AG08395 (cell line): ENCODE results near the gene CTDSPL.
"Not testable (repeated sequence)": the region's sequence is repeated elsewhere in the genome, so short reads cannot be mapped to it uniquely, and the experiment has no call there.

Experiments used
- DNase-seq: peaks from one replicate; pipeline ENCODE4 v3.0.0; 2012; ENCODE audit warnings: mixed read lengths, low spot score

Gene CTDSPL

GRCh38 chr3:37968813-37969595 lies 107.3 kb downstream of the CTDSPL start:
- no peak for DNase-seq

- DNase-seq: no peak
Observed at GRCh38 chr3:37969596-37970100, 108.0 kb downstream of the CTDSPL start.

- no peak for DNase-seq
Observed at GRCh38 chr3:37970802-37971201, 109.1 kb downstream of the CTDSPL start.

DNA sequence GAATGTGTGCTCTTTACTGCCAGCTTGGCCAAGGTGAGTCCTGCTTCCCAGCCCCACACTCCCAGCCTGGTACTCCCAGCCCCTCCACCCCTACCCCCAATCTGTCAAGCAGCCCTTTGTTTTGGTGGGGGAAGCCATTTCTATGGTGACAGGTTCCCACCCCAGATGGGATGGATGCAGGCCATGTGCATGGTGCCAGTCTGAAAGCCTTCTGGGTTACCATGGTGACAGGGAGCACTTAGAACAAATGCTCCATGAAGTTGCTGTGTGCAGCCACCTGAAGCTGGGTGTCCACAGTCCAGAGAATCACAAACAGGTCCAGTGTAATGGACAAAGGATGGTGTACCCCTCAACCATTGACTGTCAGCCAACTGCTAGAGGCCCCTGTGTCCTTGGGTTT lies 109.8 kb downstream of the CTDSPL start:
- DNase-seq: no peak

DNA sequence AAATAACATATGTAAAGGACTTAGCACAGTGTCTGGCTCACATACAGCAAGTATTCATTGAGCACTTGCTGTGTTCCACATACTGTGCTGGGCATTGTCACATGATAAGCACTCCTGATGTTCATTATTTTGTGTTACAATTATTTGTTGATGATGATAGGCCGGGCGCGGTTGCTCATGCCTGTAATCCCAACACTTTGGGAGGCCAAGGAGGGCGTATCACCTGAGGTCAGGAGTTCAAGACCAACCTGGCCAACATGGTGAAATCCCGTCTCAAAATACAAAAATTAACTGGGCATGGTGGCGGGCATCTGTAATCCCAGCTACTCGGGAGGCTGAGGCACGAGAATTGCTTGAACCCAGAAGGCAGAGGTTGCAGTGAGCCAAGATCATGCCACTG lies 110.4 kb downstream of the CTDSPL start:
- DNase-seq: not testable (repeated sequence)

DNA sequence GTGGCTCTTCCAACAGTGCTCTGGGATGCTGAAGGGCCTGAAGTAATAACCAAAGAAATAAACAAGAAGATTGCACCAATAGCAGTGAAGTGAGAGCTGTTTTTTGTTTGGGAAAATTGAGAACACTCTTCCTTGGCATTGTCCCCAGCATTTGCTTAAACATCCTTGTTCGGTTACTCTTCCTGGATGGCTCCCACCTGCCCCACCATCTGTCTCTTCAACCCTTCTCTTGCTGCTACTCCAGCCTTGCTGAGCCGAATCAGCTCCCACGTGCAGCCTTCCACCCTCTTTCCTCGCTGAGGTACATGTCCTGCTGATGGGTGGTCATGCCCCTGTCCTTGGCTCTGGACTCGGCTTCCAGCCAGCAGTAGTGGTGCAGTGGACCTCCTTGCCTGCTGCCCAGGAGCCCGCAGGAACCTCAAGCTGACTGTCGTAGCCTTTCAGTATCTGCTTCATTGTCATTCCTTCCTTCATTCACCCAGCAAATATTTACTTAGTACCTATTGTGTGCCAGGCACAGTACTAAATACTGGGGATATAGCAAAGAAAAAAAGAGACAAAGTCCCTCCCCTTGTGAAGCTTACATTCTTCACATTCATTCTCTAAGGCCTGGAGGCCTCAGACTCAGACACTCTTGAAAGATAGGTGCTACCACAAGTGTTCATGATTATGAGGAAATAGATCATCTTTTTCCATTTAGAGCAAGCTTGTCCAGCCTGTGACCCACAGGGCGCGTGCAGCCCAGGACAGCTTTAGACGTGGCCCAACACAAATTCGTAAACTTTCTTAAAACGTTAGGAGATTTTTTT lies 111.8 kb downstream of the CTDSPL start:
- DNase-seq: no peak

GRCh38 chr3:37974121-37975083 lies 112.7 kb downstream of the CTDSPL start:
- DNase-seq: peak; percentile 74

GRCh38 chr3:37979541-37980461 lies 118.1 kb downstream of the CTDSPL start:
- no peak for DNase-seq

- DNase-seq: no peak
Observed at GRCh38 chr3:37980462-37981347, 119.0 kb downstream of the CTDSPL start.

DNA sequence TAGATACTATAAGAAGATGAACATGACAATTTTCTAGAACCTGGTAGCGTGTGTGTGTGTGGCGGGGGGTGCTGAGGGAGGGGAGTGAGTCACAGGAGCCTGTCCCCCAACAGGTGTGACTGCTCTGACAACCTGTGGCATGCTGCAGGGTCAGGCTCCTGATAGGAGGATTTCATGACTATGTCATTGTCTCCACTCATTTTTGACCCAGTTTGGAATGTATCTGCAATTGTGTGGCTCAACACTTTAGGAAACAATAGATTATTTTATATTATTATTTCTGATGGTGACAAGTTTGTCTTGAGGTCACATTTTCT lies 119.6 kb downstream of the CTDSPL start:
- no peak for DNase-seq

GRCh38 chr3:37982331-37982730 lies 120.7 kb downstream of the CTDSPL start:
- DNase-seq: no peak

DNA sequence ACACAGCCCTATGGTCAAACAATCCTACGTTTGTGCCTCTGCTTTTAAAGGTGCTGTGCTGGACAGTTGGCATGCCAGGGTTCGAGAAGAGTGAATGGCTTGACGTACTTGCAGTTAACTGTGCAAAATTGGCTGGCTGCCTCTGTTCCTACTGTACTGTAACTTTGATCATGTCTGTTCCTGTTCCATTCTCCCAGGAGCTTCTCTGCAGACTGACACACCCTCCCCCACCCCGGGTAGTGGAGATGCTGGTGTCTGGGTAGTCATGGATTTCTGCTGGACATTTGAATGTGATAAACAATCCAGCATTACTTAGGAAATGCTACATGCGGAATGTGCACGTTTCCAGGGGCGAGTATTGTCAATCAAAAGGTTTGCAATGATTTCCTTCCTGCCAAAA lies 122.4 kb downstream of the CTDSPL start:
- no peak for DNase-seq

GRCh38 chr3:37984596-37984995 lies 122.9 kb downstream of the CTDSPL start:
- DNase-seq: no peak

DNA sequence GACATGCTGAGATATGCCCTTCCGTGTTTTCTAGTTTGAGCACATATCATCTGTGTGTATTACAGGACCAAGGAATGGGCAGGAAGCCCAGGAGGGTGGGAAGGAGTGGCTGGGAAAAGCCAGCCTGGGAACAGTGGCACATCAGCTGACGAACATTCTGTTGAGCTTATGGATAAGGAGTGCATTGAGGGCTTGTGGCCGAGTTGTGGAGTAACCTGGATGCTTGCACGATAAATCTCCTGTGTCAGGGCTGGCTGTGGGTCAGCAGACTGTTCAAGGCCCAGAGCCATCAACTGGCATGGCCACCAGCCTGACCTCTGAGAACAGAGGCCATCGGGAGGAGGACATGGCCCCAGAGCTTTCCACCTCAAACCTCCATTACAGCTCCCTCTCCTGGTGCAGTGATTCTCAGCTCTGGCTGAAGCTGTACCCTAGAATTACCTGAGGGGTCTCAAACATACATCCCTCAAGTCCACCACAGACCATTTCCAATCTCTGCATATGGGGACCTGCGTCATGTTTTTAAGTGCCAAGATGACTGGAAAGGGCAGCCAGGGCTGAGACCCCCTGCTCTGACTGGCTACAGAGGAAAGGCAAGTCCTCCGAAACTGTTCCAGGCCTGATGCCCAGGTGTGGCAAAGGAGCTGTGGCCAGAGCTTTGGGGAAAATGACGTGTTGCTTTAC lies 124.1 kb downstream of the CTDSPL start:
- DNase-seq: peak; percentile 14

- DNase-seq: no peak
Observed at GRCh38 chr3:37986479-37987314, 125.0 kb downstream of the CTDSPL start.

- DNase-seq: no peak
Observed at GRCh38 chr3:37987315-37987697, 125.6 kb downstream of the CTDSPL start.

DNA sequence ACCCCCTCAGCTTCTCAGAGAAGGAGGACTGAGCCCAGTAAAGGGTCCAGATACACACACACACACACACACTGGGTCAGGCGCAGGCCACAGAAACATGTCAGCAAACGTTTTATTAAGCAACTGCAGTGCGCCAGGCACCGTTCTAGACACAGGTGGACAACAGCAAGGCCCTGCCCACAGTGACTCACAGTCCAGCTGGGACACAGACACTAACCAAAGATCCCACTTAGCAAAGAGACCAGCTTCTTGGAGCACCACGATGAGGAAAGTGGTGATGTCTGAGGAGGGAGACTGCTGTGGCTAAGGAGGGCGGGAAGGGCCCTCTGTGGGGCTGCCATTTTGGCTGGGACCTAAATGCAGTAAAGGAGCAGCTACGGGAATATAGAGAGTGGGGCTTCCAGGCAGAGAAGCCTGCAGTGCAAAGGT lies 126.1 kb downstream of the CTDSPL start:
- no peak for DNase-seq

DNA sequence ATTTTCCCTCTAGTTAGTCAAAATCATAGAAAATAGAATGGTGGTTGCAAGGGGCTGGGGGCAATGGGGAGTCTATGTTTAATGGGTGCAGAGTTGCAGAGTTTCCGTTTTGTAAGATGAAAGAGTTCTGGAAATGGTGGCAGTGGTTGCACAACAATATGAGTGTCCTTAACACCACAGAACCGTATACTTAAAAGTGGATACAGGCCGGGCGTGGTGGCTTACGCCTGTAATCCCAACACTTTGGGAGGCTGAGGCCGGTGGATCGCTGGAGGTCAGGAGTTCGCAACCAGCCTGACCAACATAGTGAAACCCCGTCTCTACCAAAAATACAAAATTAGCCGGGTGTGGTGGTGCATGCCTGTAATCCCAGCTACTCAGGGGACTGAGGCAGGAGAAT lies 126.7 kb downstream of the CTDSPL start:
- DNase-seq: not testable (repeated sequence)
